SK-N-SH (cell line): Measurements from ENCODE around the gene ACSL6. TPM values are rescaled to one million over a fixed set of nuclear protein-coding genes. Genes with fewer than 3 reads are reported as not detected.

Experiments
- CTCF ChIA-PET: fragments of 300-600, 350-600 bp; formaldehyde crosslinking; extraction: SDS; loops from one replicate; lab custom pipeline; 2021; lab: Yijun Ruan, JAX
- POLR2A ChIA-PET: fragments of 350-600 bp; sonication (Branson Sonifier 250); formaldehyde crosslinking; extraction: SDS; loops from one replicate; lab custom pipeline; 2020; ENCODE audit warnings: antibody characterized with exemption, inconsistent platforms; lab: Yijun Ruan, JAX
- DNase-seq: peaks from one replicate; pipeline ENCODE4 v3.0.0; 2012
- H2AFZ ChIP-seq: fragments of 200-600 bp; sonication (generic); 2 replicates; pipeline ENCODE4 v1.8.1; 2016; ENCODE audit warnings: antibody characterized with exemption, mild to moderate bottlenecking, low read depth
- H3F3A ChIP-seq: fragments of 200-600 bp; sonication (generic); replicated peaks from 2 replicates; pipeline ENCODE3; 2016; ENCODE audit warnings: antibody characterized with exemption, mild to moderate bottlenecking; ENCODE audit not compliant: insufficient read depth
- H3K27ac ChIP-seq, 2 experiments: fragments of 200-500 bp in 1 of 2; fragments of 200-600 bp in 1 of 2; sonication (Bioruptor generic) in 1 of 2; sonication (generic), shearing (Covaris generic) in 1 of 2; 2 replicates each; pipeline versions ENCODE4 v1.5.1 to v1.6.1; 2014 to 2016; ENCODE audit warnings: low read depth in 2 of 2, inconsistent platforms in 1 of 2, low read length in 1 of 2, mild to moderate bottlenecking in 1 of 2, mixed read lengths in 1 of 2
- H3K27me3 ChIP-seq: fragments of 200-600 bp; sonication (generic), shearing (Covaris generic); 2 replicates; pipeline ENCODE4 v1.6.1; 2016; ENCODE audit warnings: mixed run types; ENCODE audit not compliant: insufficient read depth
- H3K36me3 ChIP-seq, 2 experiments: fragments of 200-500 bp in 1 of 2; fragments of 200-600 bp in 1 of 2; sonication (Bioruptor generic) in 1 of 2; sonication (generic) in 1 of 2; replicated peaks in 1 of 2; 2 replicates each; pipeline versions ENCODE3 to v1.5.1; 2014 to 2016; ENCODE audit warnings: low read length in 1 of 2, mild to moderate bottlenecking in 1 of 2; ENCODE audit not compliant: insufficient read depth in 2 of 2, control insufficient read depth in 1 of 2
- H3K4me1 ChIP-seq, 2 experiments: fragments of 200-500 bp in 1 of 2; fragments of 200-600 bp in 1 of 2; sonication (Bioruptor generic) in 1 of 2; sonication (generic), shearing (Covaris generic) in 1 of 2; 2 replicates each; pipeline versions ENCODE4 v1.5.1 to v1.6.1; 2014 to 2016; ENCODE audit warnings: low read depth in 1 of 2, low read length in 1 of 2, mixed run types in 1 of 2; ENCODE audit not compliant: insufficient read depth in 2 of 2, control insufficient read depth in 1 of 2
- H3K4me2 ChIP-seq: fragments of 200-600 bp; sonication (generic), shearing (Covaris generic); 2 replicates; pipeline ENCODE4 v1.6.1; 2017; ENCODE audit warnings: mixed run types
- H3K4me3 ChIP-seq, 2 experiments: fragments of 200-500 bp in 1 of 2; fragments of 200-600 bp in 1 of 2; sonication (Bioruptor generic) in 1 of 2; sonication (generic), shearing (Covaris generic) in 1 of 2; 2 replicates each; pipeline versions ENCODE4 v1.5.1 to v1.8.1; 2014 to 2016; ENCODE audit warnings: low read depth in 2 of 2, inconsistent platforms in 1 of 2, low read length in 1 of 2, mild to moderate bottlenecking in 1 of 2, mixed read lengths in 1 of 2, moderate library complexity in 1 of 2
- H3K79me2 ChIP-seq: fragments of 200-600 bp; sonication (generic); 2 replicates; pipeline ENCODE4 v1.8.1; 2017; ENCODE audit warnings: mild to moderate bottlenecking; ENCODE audit not compliant: insufficient read depth
- H3K9ac ChIP-seq: fragments of 200-600 bp; sonication (generic); 2 replicates; pipeline ENCODE4 v1.6.1; 2017; ENCODE audit warnings: mixed run types
- H3K9me2 ChIP-seq: fragments of 200-600 bp; sonication (generic); 2 replicates; pipeline ENCODE4 v1.6.1; 2017; ENCODE audit warnings: mixed run types
- H3K9me3 ChIP-seq: fragments of 200-600 bp; sonication (generic); 2 replicates; pipeline ENCODE4 v1.6.1; 2017; ENCODE audit warnings: mixed run types, mild to moderate bottlenecking, moderate library complexity
- H4K20me1 ChIP-seq: fragments of 200-600 bp; sonication (generic); 2 replicates; pipeline ENCODE4 v1.6.1; 2017; ENCODE audit warnings: mild to moderate bottlenecking, mixed run types; ENCODE audit not compliant: insufficient read depth
- EP300 ChIP-seq, 2 experiments: IDR thresholded peaks; 2 replicates each; pipeline versions ENCODE4 v1.4.0 to v1.6.1; 2012; ENCODE audit warnings: borderline replicate concordance in 1 of 2, low read depth in 1 of 2, low read length in 1 of 2
- FOSL2 ChIP-seq: IDR thresholded peaks from 2 replicates; pipeline ENCODE4 v1.4.0; 2012; ENCODE audit warnings: low read depth, mild to moderate bottlenecking, moderate library complexity, borderline replicate concordance
- FOXJ3 ChIP-seq: sonication (generic); formaldehyde crosslinking; IDR thresholded peaks from 2 replicates; pipeline ENCODE4 v1.5.1; 2020; ENCODE audit warnings: mild to moderate bottlenecking, missing genetic modification reagents
- GABPA ChIP-seq: IDR thresholded peaks from 2 replicates; pipeline ENCODE4 v1.4.0; 2012; ENCODE audit warnings: low read depth, mild to moderate bottlenecking
- GATA2 ChIP-seq: sonication (generic); formaldehyde crosslinking; IDR thresholded peaks from 2 replicates; pipeline ENCODE4 v1.5.0; 2020; ENCODE audit warnings: mild to moderate bottlenecking, missing genetic modification reagents
- MEF2A ChIP-seq: IDR thresholded peaks from 2 replicates; pipeline ENCODE4 v1.4.0; 2012; ENCODE audit warnings: low read depth, borderline replicate concordance
- MXI1 ChIP-seq: IDR thresholded peaks from 2 replicates; pipeline ENCODE4 v1.6.1; 2012; ENCODE audit warnings: mild to moderate bottlenecking, low read depth, low read length, improper control_type of control experiment
- NFIC ChIP-seq: IDR thresholded peaks from 2 replicates; pipeline ENCODE4 v1.4.0; 2012; ENCODE audit warnings: borderline replicate concordance
- NRF1 ChIP-seq: IDR thresholded peaks from 2 replicates; pipeline ENCODE4 v1.6.1; 2012; ENCODE audit warnings: low read depth, mild to moderate bottlenecking, low read length
- RCOR1 ChIP-seq: fragments of 150-350 bp; IDR thresholded peaks from 2 replicates; pipeline ENCODE4 v1.6.1; 2017; ENCODE audit warnings: antibody characterized with exemption, low read length
- SIN3A ChIP-seq: IDR thresholded peaks from 2 replicates; pipeline ENCODE4 v1.6.1; 2012; ENCODE audit warnings: low read depth, mild to moderate bottlenecking, low read length, moderate library complexity, borderline replicate concordance
- SMC3 ChIP-seq: IDR thresholded peaks from 2 replicates; pipeline ENCODE4 v1.6.1; 2012; ENCODE audit warnings: low read depth, low read length, improper control_type of control experiment
- TAF1 ChIP-seq: IDR thresholded peaks from 2 replicates; pipeline ENCODE4 v1.6.1; 2012; ENCODE audit warnings: low read depth, mild to moderate bottlenecking, low read length, moderate library complexity, borderline replicate concordance
- WGBS: methylation state at CpG from one replicate; pipeline ENCODE4 v1.1.6; 2017; ENCODE audit warnings: low lambda C conversion rate; 5-methylcytosine and 5-hydroxymethylcytosine counted together
- polyA plus RNA-seq, 3 experiments: library from polyadenylated mRNA; depleted of rRNA; stranded (reverse); fragments of >200 nt; gene quantifications; 2 replicates each; pipeline ENCODE4 v1.2.3, GENCODE V29; 2012
- TF ChIP-seq, protein P1 (sequence below): IDR thresholded peaks from 2 replicates; pipeline ENCODE4 v1.6.1; 2012; ENCODE audit warnings: mild to moderate bottlenecking, low read depth, low read length, moderate library complexity
- TF ChIP-seq, protein P2 (sequence below): fragments of 150-350 bp; IDR thresholded peaks from 2 replicates; pipeline ENCODE4 v1.6.1; 2017; ENCODE audit warnings: antibody characterized with exemption, low read length, low read depth, borderline replicate concordance
- TF ChIP-seq, protein P3 (sequence below): IDR thresholded peaks from 2 replicates; pipeline ENCODE4 v1.4.0; 2012; ENCODE audit warnings: low read depth
- TF ChIP-seq, protein P4 (sequence below): fragments of 150-350 bp; IDR thresholded peaks from 2 replicates; pipeline ENCODE4 v1.6.1; 2016; ENCODE audit warnings: mild to moderate bottlenecking, low read depth, low read length

The ACSL6 gene
- polyA plus RNA-seq, 1 of the 3 experiments (the other 2 are of a cell fraction): 0.46 TPM

DNA sequence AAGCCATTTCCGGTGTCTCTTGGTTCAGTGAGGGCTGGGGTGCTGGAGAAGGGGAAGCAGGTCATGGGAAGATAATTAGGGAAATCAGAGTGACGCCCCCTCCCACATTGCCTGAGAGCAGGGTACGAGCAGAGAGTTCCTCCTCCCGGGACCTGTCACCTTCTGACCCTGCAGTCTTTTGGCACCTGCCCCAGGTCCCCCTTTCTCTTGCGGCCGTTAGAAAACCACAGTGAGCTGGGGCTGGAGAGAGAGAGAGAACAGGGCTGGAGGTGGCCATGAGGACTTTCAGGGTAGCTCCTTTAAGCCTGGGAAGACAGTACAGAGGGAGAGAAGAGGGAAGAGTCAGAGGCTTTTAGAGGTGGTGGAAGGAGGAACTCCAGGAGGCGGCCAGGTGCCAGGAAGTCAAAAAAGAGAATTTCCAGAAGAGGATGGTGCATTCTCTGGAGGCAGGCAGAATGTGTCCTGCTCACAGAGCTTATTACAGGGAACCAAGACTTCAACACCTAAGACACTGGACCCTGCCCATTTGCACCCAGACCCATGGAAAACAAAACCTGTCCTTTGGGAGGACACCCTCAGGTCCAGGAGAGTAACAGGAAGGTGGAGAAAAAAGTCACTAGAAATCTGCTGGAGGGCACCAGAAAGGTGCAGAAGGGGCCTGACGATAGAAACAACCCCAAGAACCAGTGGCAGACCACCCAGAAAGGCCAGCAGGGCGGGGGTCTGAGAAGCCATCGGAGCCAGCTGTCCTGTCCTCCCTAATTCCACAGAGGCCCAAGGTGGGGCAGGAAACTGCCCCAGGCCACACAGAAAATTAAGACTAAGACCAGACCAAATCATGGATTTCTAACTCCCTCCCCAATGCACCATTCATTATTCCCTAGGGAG, 6.5 kb upstream of the ACSL6 start:
- no peak for DNase-seq
- CTCF ChIA-PET: interaction anchor here (1.3 kb wide), 1 partner anchor 428 kb away, joined by 4 read pairs; no protein-coding TSS in a partner anchor
- WGBS: 42% methylated on average over 10 of the region's 10 CpGs

More for the DNA sequence above, 6.5 kb upstream of the ACSL6 start:
- H3F3A ChIP-seq: no peaks in the 10 kb centered on the region
- H3K9me3 ChIP-seq: no peaks in the 10 kb centered on the region
- H3K27ac ChIP-seq: no peak overlapping the region
- H3K4me1 ChIP-seq: no peaks in the 10 kb centered on the region
- H3K36me3 ChIP-seq: no peaks in the 10 kb centered on the region
- H2AFZ ChIP-seq: no peak overlapping the region
- TF ChIP-seq FOXJ3 (CRISPR knock-in tag) (no peak), SMC3 (no peak), GATA2 (no peak), SIN3A (no peak), NFIC (no peak), EP300 (IDR thresholded peaks at IDR 0.05; ENCODE audit: borderline replicate concordance in 1 of 2, low read depth in 1 of 2, low read length in 1 of 2) (no peak), MXI1 (no peak), MEF2A (no peak), FOSL2 (no peak), NRF1 (no peak), TAF1 (no peak), GABPA (no peak), RCOR1 (no peak)
- TF ChIP-seq, protein P1, sequence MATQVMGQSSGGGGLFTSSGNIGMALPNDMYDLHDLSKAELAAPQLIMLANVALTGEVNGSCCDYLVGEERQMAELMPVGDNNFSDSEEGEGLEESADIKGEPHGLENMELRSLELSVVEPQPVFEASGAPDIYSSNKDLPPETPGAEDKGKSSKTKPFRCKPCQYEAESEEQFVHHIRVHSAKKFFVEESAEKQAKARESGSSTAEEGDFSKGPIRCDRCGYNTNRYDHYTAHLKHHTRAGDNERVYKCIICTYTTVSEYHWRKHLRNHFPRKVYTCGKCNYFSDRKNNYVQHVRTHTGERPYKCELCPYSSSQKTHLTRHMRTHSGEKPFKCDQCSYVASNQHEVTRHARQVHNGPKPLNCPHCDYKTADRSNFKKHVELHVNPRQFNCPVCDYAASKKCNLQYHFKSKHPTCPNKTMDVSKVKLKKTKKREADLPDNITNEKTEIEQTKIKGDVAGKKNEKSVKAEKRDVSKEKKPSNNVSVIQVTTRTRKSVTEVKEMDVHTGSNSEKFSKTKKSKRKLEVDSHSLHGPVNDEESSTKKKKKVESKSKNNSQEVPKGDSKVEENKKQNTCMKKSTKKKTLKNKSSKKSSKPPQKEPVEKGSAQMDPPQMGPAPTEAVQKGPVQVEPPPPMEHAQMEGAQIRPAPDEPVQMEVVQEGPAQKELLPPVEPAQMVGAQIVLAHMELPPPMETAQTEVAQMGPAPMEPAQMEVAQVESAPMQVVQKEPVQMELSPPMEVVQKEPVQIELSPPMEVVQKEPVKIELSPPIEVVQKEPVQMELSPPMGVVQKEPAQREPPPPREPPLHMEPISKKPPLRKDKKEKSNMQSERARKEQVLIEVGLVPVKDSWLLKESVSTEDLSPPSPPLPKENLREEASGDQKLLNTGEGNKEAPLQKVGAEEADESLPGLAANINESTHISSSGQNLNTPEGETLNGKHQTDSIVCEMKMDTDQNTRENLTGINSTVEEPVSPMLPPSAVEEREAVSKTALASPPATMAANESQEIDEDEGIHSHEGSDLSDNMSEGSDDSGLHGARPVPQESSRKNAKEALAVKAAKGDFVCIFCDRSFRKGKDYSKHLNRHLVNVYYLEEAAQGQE: no peak
- TF ChIP-seq, protein P2, sequence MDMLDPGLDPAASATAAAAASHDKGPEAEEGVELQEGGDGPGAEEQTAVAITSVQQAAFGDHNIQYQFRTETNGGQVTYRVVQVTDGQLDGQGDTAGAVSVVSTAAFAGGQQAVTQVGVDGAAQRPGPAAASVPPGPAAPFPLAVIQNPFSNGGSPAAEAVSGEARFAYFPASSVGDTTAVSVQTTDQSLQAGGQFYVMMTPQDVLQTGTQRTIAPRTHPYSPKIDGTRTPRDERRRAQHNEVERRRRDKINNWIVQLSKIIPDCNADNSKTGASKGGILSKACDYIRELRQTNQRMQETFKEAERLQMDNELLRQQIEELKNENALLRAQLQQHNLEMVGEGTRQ: no peak
- TF ChIP-seq, protein P3, sequence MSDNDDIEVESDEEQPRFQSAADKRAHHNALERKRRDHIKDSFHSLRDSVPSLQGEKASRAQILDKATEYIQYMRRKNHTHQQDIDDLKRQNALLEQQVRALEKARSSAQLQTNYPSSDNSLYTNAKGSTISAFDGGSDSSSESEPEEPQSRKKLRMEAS: no peak
- TF ChIP-seq, protein P4, sequence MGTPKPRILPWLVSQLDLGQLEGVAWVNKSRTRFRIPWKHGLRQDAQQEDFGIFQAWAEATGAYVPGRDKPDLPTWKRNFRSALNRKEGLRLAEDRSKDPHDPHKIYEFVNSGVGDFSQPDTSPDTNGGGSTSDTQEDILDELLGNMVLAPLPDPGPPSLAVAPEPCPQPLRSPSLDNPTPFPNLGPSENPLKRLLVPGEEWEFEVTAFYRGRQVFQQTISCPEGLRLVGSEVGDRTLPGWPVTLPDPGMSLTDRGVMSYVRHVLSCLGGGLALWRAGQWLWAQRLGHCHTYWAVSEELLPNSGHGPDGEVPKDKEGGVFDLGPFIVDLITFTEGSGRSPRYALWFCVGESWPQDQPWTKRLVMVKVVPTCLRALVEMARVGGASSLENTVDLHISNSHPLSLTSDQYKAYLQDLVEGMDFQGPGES: no peak
- H4K20me1 ChIP-seq: no peaks in the 10 kb centered on the region
- H3K4me2 ChIP-seq: no peak overlapping the region
- H3K9me2 ChIP-seq: no peaks in the 10 kb centered on the region
- H3K4me3 ChIP-seq: no peak overlapping the region
- no peaks in the 10 kb centered on the region for H3K79me2 ChIP-seq
- POLR2A ChIA-PET: no interaction called here
- H3K9ac ChIP-seq: no peak overlapping the region
- no peaks in the 10 kb centered on the region; the same call in 1 of the 2 replicates for H3K27me3 ChIP-seq
